ENCODE data around the gene CTNNA3.

DNA sequence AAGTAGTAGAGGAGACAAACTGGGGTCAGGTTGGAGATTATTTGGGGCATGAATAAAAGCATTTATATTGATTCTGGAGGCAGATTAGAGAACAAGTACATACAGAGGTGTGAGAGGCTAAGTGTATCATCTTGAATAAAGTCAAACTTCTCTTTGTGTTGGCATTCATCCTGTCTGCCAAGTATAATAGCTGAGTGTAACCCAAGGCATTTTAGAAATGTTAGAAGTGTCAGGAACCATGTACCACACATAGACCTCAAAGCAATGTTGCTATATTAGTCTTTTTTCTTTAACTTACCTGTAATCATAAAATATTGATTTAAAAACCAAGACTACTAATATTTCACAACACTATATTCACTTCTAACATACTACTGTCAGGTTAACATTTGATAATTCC lies 826.4 kb downstream of the CTNNA3 start:
- TF ChIP-seq, protein P1, sequence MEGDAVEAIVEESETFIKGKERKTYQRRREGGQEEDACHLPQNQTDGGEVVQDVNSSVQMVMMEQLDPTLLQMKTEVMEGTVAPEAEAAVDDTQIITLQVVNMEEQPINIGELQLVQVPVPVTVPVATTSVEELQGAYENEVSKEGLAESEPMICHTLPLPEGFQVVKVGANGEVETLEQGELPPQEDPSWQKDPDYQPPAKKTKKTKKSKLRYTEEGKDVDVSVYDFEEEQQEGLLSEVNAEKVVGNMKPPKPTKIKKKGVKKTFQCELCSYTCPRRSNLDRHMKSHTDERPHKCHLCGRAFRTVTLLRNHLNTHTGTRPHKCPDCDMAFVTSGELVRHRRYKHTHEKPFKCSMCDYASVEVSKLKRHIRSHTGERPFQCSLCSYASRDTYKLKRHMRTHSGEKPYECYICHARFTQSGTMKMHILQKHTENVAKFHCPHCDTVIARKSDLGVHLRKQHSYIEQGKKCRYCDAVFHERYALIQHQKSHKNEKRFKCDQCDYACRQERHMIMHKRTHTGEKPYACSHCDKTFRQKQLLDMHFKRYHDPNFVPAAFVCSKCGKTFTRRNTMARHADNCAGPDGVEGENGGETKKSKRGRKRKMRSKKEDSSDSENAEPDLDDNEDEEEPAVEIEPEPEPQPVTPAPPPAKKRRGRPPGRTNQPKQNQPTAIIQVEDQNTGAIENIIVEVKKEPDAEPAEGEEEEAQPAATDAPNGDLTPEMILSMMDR (IDR thresholded peaks at IDR 0.05 in 4 of 5, conservative IDR thresholded peaks at IDR 0.05 in 1 of 5): no peak
- no peak for TF ChIP-seq POLR2A (IDR thresholded peaks at IDR 0.05)
